ENCODE measurements around the gene LRRC15.

DNA sequence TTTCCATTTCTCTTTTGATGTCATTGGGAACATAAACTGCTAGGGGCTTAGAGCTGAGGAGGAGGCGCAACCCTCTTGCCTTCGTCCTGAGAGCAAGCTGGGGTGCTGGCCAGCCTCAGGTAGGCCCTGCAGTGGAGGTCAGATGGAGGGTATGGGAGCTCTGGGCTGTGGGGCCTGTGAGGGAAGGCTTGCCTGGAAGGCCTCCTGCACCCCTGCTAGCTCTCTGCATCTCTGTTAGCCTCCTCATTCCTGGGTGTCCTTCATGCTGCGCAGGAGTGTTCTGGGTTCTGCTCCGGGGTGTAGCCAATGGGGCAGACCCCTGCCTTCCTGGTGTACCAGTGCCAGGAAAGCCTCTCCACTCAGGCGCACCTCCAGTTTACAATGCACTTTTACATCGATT is 17.7 kb upstream of the LRRC15 start:
- TF ChIP-seq FOXK2 (IDR thresholded peaks at IDR 0.05) (no peak), TARDBP (IDR thresholded peaks at IDR 0.05) (no peak)

Data from HEK293T (cell line).